HG03442 (cell line): ENCODE data around the gene ATP5MK.
"Not testable (repeated sequence)": the region's sequence is repeated elsewhere in the genome, so short reads cannot be mapped to it uniquely, and the experiment has no call there.

Source experiments
- ATAC-seq: cut with Tn5 transposase; IDR thresholded peaks from one replicate; pipeline ENCODE4 v1.9.1; 2021; ENCODE audit warnings: mild to moderate bottlenecking, moderate library complexity; ENCODE audit not compliant: unreplicated experiment

The ATP5MK gene

GRCh38 chr10:103397191-103397825, 1.0 kb upstream of the ATP5MK start:
- ATAC-seq: no peak

GRCh38 chr10:103396789-103397087, 463 bp upstream of the ATP5MK start:
- no peak for ATAC-seq

- no peak for ATAC-seq
These were observed 565 bp downstream of the ATP5MK start for GRCh38 chr10:103395754-103396066.

GRCh38 chr10:103394180-103394579, 2.1 kb downstream of the ATP5MK start:
- ATAC-seq: no peak

GRCh38 chr10:103382769-103383168, 13.5 kb downstream of the ATP5MK start:
- ATAC-seq: peak; percentile 47

- no peak for ATAC-seq
These were observed 22.0 kb downstream of the ATP5MK start for GRCh38 chr10:103374263-103374662.

GRCh38 chr10:103373544-103373943, 22.7 kb downstream of the ATP5MK start:
- no peak for ATAC-seq

- ATAC-seq: peak; percentile 60
These were observed 28.3 kb downstream of the ATP5MK start, which contains the start of gene TAF5 for GRCh38 chr10:103367782-103368518. TAF5 (plus strand) TSS chr10:103367976; CDS start chr10:103367990, 14 bp downstream.

- ATAC-seq: no peak
These were observed 28.9 kb downstream of the ATP5MK start for GRCh38 chr10:103367379-103367781.

GRCh38 chr10:103360791-103361190, 35.5 kb downstream of the ATP5MK start:
- ATAC-seq: not testable (repeated sequence)

GRCh38 chr10:103359493-103359892, 36.8 kb downstream of the ATP5MK start:
- ATAC-seq: not testable (repeated sequence)

GRCh38 chr10:103355906-103356599, 40.2 kb downstream of the ATP5MK start:
- ATAC-seq: no peak

GRCh38 chr10:103354567-103354966, 41.7 kb downstream of the ATP5MK start:
- ATAC-seq: not testable (repeated sequence)

- no peak for ATAC-seq
These were observed 43.0 kb downstream of the ATP5MK start for GRCh38 chr10:103353281-103353680.

- peak; percentile 75 for ATAC-seq
These were observed 45.6 kb downstream of the ATP5MK start, which contains the start of gene PCGF6 for GRCh38 chr10:103350517-103351260. PCGF6 (minus strand) TSS chr10:103351140; CDS start chr10:103351066, 74 bp downstream.

GRCh38 chr10:103350175-103350516, 46.1 kb downstream of the ATP5MK start:
- no peak for ATAC-seq
